Fibroblast of mammary gland (primary cell): ENCODE data around the gene TMEM242.
A peak's percentile ranks its signal among the peaks of the same experiment; 100 is the strongest.

Experiments used
- DNase-seq: peaks from one replicate; pipeline ENCODE4 v3.0.0-alpha.2; 2010; ENCODE audit warnings: low read depth
- H3K4me3 ChIP-seq: 2 replicates; pipeline ENCODE4 v1.5.1; 2011; ENCODE audit warnings: low read depth, mild to moderate bottlenecking, low read length, moderate library complexity; ENCODE audit not compliant: control insufficient read depth
- TF ChIP-seq, protein P1 (sequence below): conservative IDR thresholded peaks from 2 replicates; pipeline ENCODE4 v1.5.1; 2011; ENCODE audit warnings: low read depth, low read length, inconsistent platforms; ENCODE audit not compliant: control insufficient read depth, insufficient read depth

TMEM242 gene

DNA sequence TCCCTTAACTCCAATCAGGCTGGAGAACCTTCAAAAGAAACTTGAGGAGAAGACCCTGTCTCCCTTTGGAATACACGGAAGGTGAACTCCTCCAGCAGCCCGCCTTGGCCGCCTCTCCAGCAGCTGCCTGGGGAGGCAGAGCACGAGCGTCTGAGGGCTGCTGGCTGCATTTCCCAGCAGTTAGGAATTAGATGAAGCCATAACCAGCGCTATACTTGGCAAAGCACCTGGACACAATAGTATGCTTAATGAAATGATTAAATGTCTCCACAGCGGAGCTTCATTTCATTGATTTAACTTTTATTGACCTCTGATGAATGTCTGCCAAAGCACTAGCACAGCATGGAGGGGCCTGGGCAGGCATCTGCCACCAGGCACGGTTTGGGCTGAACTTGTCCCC, 73.5 kb downstream of the TMEM242 start:
- TF ChIP-seq, protein P1, sequence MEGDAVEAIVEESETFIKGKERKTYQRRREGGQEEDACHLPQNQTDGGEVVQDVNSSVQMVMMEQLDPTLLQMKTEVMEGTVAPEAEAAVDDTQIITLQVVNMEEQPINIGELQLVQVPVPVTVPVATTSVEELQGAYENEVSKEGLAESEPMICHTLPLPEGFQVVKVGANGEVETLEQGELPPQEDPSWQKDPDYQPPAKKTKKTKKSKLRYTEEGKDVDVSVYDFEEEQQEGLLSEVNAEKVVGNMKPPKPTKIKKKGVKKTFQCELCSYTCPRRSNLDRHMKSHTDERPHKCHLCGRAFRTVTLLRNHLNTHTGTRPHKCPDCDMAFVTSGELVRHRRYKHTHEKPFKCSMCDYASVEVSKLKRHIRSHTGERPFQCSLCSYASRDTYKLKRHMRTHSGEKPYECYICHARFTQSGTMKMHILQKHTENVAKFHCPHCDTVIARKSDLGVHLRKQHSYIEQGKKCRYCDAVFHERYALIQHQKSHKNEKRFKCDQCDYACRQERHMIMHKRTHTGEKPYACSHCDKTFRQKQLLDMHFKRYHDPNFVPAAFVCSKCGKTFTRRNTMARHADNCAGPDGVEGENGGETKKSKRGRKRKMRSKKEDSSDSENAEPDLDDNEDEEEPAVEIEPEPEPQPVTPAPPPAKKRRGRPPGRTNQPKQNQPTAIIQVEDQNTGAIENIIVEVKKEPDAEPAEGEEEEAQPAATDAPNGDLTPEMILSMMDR, result no peak

DNA sequence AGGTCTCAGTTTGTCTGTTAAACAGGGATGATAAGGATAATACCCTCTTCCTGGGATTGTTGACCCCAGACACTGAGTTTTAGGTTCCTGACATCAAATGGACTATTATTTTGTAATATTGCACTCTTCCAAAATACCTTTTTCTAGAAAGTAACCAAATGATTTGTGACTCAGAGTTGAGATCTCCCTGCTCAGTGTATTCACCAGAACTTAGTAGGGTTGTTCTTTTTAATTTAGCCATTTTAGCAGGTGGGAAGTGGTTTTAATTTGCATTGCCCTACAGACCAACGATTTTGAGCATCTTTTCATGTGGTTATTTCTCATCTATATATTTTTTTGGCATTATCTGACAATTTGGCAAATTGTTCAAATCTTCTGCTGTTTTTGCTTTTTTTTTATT, 75.1 kb downstream of the TMEM242 start:
- TF ChIP-seq, protein P1, result no peak
- no peak for DNase-seq
- no peak overlapping the region for H3K4me3 ChIP-seq

More for the DNA sequence above, 73.5 kb downstream of the TMEM242 start:
- no peak for DNase-seq
- H3K4me3 ChIP-seq, result no peak overlapping the region

DNA sequence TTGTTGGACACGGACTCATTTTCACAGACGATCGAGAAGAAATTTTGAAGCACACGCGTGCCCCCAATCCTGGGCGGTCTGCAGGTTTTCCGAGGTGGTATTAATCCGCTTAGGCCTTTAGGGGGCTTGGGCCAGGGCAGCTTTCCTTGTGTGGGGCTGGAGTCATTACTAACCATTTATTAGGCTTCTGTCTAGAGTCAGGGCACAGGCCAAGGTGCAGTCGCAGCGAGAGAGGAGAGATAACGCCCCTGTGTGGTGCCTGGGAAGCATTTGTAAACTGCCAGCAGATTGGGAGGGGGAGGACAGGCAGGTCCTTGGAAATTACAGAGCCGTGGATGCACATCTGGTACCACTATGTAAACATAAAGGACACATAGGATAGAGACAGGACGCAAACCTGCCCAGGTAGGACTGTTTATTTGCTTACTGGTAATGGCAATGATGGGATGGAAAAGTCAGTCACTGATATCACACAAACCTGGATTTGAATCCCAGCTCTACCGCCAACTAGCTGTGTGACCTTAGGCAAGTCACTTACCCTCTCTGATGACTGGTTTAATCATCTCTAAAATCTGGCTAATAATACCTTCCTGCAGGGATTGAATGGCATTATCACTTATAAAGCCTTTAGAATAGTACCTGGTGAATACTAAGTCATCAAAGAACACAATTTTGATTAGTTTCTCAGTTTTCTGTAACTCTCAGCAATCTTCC, 76.4 kb downstream of the TMEM242 start:
- H3K4me3 ChIP-seq, result no peak overlapping the region
- DNase-seq, result no peak
- TF ChIP-seq, protein P1, result no peak

DNA sequence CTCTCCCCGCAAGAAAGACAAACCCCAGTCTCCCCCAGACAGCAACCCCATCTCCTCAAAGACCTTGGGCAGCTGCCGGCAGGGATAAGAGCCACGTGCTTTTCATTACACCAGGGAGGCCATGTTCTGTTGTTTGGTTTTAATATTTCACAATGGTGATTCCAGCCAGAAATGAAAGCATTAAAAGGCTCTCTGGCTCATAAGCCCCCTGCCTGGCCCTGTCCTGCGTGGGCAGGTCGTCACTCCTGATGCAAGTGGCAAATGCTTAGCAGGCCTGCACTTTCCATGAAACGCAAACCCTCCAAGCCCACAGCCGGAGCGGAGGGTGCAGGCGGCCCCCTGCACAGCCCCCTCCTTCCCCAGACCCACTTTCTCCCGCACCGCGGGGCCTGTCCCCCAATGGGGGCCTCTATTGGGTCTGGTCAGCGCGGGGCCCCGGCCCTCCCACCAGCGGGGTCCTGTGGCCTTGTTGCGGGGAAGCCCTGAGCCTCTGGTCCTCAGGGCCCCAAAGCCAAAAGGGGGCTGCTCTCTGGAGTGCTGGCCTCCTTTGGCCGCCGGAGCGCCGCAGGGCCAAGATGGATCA, 77.2 kb downstream of the TMEM242 start:
- no peak overlapping the region for H3K4me3 ChIP-seq
- peak; percentile 75 for DNase-seq
- TF ChIP-seq, protein P1, result no peak

DNA sequence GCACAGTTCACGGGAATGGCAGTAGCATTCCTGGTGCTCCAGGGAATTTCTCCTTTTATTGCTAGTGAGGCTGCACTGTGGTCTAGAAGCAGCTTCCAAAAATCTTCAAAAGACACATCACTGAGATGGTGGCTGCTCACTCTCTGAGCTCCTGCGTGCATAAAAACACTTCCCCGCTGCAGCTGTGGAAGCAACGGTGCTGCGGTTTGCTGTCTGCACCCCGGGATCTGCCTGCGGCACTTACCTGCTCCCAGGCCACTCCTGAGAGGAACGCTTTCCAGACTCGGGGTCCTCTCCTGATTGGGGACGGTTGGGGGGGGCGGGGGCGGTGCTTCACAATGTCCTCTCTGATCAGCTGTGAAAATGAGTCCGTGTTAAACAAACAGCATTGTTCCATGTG, 77.9 kb downstream of the TMEM242 start:
- no peak for DNase-seq
- no peak overlapping the region for H3K4me3 ChIP-seq

DNA sequence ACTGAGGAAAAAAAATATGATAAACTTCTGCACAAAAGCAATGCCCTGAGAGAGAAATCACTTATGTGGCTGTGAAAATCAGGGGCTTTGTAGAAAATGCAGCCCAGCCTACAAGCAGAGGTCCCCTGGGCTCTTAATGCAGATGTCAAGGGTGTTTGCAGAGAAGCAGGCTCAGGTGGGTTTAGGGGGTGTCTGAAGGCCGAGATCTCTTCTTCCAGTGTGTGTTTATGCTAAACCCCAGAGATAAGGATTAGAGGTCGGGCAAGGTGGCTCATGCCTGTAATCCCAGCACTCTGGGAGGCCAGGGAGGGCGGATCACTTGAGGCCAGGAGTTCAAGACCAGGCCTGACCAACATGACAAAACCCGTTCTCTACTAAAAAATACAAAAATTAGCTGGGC, 78.5 kb downstream of the TMEM242 start:
- TF ChIP-seq, protein P1, result no peak
- no peak for DNase-seq
- no peak overlapping the region for H3K4me3 ChIP-seq

More for the DNA sequence above, 77.9 kb downstream of the TMEM242 start:
- TF ChIP-seq, protein P1, result no peak
